ENCODE results near the gene KDELR1. TPM values are rescaled to one million over a fixed set of nuclear protein-coding genes. Genes with fewer than 3 reads are reported as not detected.

KDELR1 gene
- total RNA-seq, 2 experiments from 2014 or later: 78.5 to 80.5 TPM

- ChIA-PET CTCF (no interaction called here), POLR2A (no interaction called here)
These were observed 53.0 kb downstream of the KDELR1 start for GRCh38 chr19:48338253-48338755.

- CTCF ChIA-PET: interaction anchor here (0.6 to 5.7 kb wide), 18 partner anchors 12 to 271 kb away, joined by 3 to 120 read pairs (median 4); partner anchors contain the start of genes EMP3, KDELR1, SYNGR4 and TMEM143
- POLR2A ChIA-PET: interaction anchor here (0.5 to 2.0 kb wide), 6 partner anchors 10 to 1160 kb away, joined by 3 to 20 read pairs (median 3); partner anchors contain the start of genes SYNGR4 and TMEM143
These were observed 57.6 kb downstream of the KDELR1 start for GRCh38 chr19:48333467-48334384.

GRCh38 chr19:48332662-48333466 is 58.5 kb downstream of the KDELR1 start:
- CTCF ChIA-PET: interaction anchor here (0.6 to 5.7 kb wide), 10 partner anchors 11 to 272 kb away, joined by 3 to 120 read pairs (median 6); partner anchors contain the start of genes EMP3, KDELR1, SYNGR4 and TMEM143

More at GRCh38 chr19:48332662-48333466, 58.5 kb downstream of the KDELR1 start:
- POLR2A ChIA-PET: interaction anchor here (0.5 to 2.0 kb wide), 2 partner anchors 11 to 1161 kb away, joined by 3 to 20 read pairs; a partner anchor contains a TSS

Other genes starting within 250 kb of the KDELR1 start
- gene LIG1, start 221.2 kb downstream of the KDELR1 start, total RNA-seq: 100 to 1,000 TPM; 136 TPM
- 1 to 10 TPM; 8.7 to 9.1 TPM for gene ZSWIM9, start 220.9 kb downstream of the KDELR1 start, total RNA-seq
- gene CARD8, start 135.6 kb downstream of the KDELR1 start, total RNA-seq: 100 to 1,000 TPM; 123 to 125 TPM
- gene ZNF114, start 121.5 kb downstream of the KDELR1 start, total RNA-seq: under 1 TPM; 0.21 to 0.38 TPM
- 100 to 1,000 TPM; 227 to 244 TPM for gene EMP3, start 66.0 kb downstream of the KDELR1 start, total RNA-seq
- 10 to 100 TPM; 12.7 to 14.1 TPM for gene TMEM143, start 27.6 kb downstream of the KDELR1 start, total RNA-seq
- not detected for gene SYNGR4, start 27.2 kb downstream of the KDELR1 start, total RNA-seq
- gene GRIN2D, start 2.1 kb upstream of the KDELR1 start, total RNA-seq: under 1 TPM; 0.15 to 0.17 TPM
- 100 to 1,000 TPM in 1 of 2 experiments, 10 to 100 TPM in 1; 98.5 to 102 TPM for gene GRWD1, start 54.4 kb upstream of the KDELR1 start, total RNA-seq
- 1 to 10 TPM; 1.6 TPM for gene KCNJ14, start 64.0 kb upstream of the KDELR1 start, total RNA-seq
- 10 to 100 TPM; 23.1 to 25.9 TPM for gene CYTH2, start 77.8 kb upstream of the KDELR1 start, total RNA-seq
- gene LMTK3, start 120.3 kb upstream of the KDELR1 start, total RNA-seq: 1 to 10 TPM; 3.0 to 3.8 TPM
- gene SULT2B1, start 160.6 kb upstream of the KDELR1 start, total RNA-seq: not detected
- gene SPACA4, start 215.2 kb upstream of the KDELR1 start, total RNA-seq: not detected
- 1 to 10 TPM; 4.6 to 5.7 TPM for gene FAM83E, start 223.5 kb upstream of the KDELR1 start, total RNA-seq
- 1,000 to 10,000 TPM; 1,763 to 1,800 TPM for gene RPL18, start 227.6 kb upstream of the KDELR1 start, total RNA-seq
- 10 to 100 TPM; 35.4 to 35.7 TPM for gene SPHK2, start 228.0 kb upstream of the KDELR1 start, total RNA-seq
- gene DBP, start 245.8 kb upstream of the KDELR1 start, total RNA-seq: 1 to 10 TPM; 9.0 to 9.9 TPM

All from activated CD8-positive, alpha-beta memory T cell treated with anti-CD3 and anti-CD28 coated beads for 36 hours (primary cell).